Measurements from ENCODE around the gene CENPL. TPM values are rescaled to one million over a fixed set of nuclear protein-coding genes. Genes with fewer than 3 reads are reported as not detected.

Gene CENPL
- total and polyA plus RNA-seq, 2 of the 4 experiments (the other 2 are of a cell fraction) = 6.3 to 21.1 TPM

DNA sequence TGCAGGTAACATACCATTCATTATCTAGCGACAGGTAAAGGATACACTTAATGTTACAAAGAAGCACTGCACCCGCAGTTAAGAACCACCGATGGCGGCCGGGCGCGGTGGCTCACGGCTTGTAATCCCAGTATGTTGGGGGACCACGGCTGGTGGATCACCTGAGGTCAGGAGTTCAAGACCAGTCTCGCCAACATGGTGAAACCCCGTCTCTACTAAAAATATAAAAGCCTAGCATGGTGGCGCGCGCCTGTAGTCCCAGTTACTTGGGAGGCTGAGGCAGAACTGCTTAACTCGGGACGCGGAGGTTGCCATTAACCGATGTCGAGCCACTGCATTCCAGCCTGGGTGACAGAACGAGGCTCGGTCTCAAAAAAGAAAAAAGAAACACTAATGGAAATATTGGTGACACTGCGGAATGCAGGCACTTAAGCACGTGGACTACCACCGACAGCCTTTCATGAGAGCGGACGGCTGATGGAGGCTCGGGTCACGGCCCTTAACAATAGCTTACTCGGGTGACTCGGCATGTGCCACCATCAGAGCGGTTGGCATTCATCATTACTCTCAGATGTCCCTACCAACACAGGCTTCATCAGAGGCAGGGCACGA, 42.6 kb upstream of the CENPL start:
- intact Hi-C loops (cut with micrococcal nuclease) = loop anchor here (5.0 kb wide), 2 partner anchors 435 to 1120 kb away; no protein-coding TSS in a partner anchor
- H4K20me1 ChIP-seq (ENCODE audit: insufficient read depth, low read length) = peaks cover 55% of the 10 kb centered on the region
- no peak for ATAC-seq (ENCODE audit: low read depth)

More for the DNA sequence above, 42.6 kb upstream of the CENPL start:
- peak overlapping the region; percentile 54 for H2BK5ac ChIP-seq (ENCODE audit: low read depth, low read length, poor library complexity, severe bottlenecking)
- peak overlapping the region; percentile 80 for H4K91ac ChIP-seq (ENCODE audit: insufficient read depth, low read depth, low read length)
- peak overlapping the region; percentile 95 for H2AK9ac ChIP-seq (replicated peaks; ENCODE audit: low read depth, low read length, poor library complexity)
- no peak overlapping the region for H2BK20ac ChIP-seq (ENCODE audit: low read depth, low read length)
- H3K4me3 ChIP-seq (ENCODE audit: insufficient read depth, low read depth, low read length) = peak overlapping the region; percentile 70
- H2AK5ac ChIP-seq (ENCODE audit: low read depth, low read length) = peak overlapping the region; percentile 94
- peak overlapping the region; percentile 5 for H2BK120ac ChIP-seq (ENCODE audit: low read depth, low read length)
- ChIA-PET POLR2A (ENCODE audit: unreplicated experiment) (no interaction called here), CTCF (no interaction called here)
- H3K79me1 ChIP-seq (ENCODE audit: low read depth in 1 of 2, low read length in 2 of 2) = peaks cover 9 to 57% of the 10 kb centered on the region in 2 experiments; a peak in 3 of 4 replicates
- TF ChIP-seq POLR2A (IDR thresholded peaks at IDR 0.05; ENCODE audit: low read depth, low read length) = no peak
- TF ChIP-seq CHD1 (IDR thresholded peaks at IDR 0.05; ENCODE audit: low read depth, low read length) = no peak
- no peak for TF ChIP-seq NFE2L2 (IDR thresholded peaks at IDR 0.05; ENCODE audit: low read depth, low read length)
- peak; percentile 59; the same call in 1 of the 2 replicates for TF ChIP-seq BHLHE40 (IDR thresholded peaks at IDR 0.05; ENCODE audit: low read depth, low read length)
- peak; percentile 91 for TF ChIP-seq MXI1 (IDR thresholded peaks at IDR 0.05; ENCODE audit: borderline replicate concordance, low read depth, low read length)
- H3K27me3 ChIP-seq (ENCODE audit: control insufficient read depth, insufficient read depth, low read length) = no peaks in the 10 kb centered on the region
- H3K27ac ChIP-seq (ENCODE audit: insufficient read depth, low read length) = peak overlapping the region; percentile 80
- H2AFZ ChIP-seq (replicated peaks; ENCODE audit: low read length, poor library complexity) = peak overlapping the region; percentile 96
- H3K56ac ChIP-seq (ENCODE audit: extremely low read depth, insufficient read depth, low read length) = peak overlapping the region; percentile 78
- H3K9me1 ChIP-seq (ENCODE audit: insufficient read depth, low read length) = no peaks in the 10 kb centered on the region
- H3K9me3 ChIP-seq (ENCODE audit: control insufficient read depth, insufficient read depth, low read length) = no peaks in the 10 kb centered on the region
- H3K23ac ChIP-seq (ENCODE audit: low read depth, low read length) = peak overlapping the region; percentile 96
- H3K4ac ChIP-seq (ENCODE audit: low read depth, low read length) = peak overlapping the region; percentile 97
- peak overlapping the region; percentile 88 for H3K9ac ChIP-seq (ENCODE audit: low read depth, low read length)
- H4K5ac ChIP-seq (ENCODE audit: low read depth, low read length) = peak overlapping the region; percentile 36
- H2BK15ac ChIP-seq (ENCODE audit: low read depth, low read length) = no peak overlapping the region
- DNase-seq = no peak
- 1% methylated on average over 11 of the region's 32 CpGs; no CpG with 5 or more reads in 1 of the 2 experiments for WGBS, 2 experiments (ENCODE audit: extremely low coverage in 2 of 2, insufficient read length in 1 of 2)
- BruUV-seq (replicated peaks) = TSS peak; percentile 83
- peak overlapping the region; percentile 64 for H3K4me2 ChIP-seq (ENCODE audit: low read depth, low read length)
- dilution Hi-C loops (cut with HindIII; ENCODE audit: low sequenced_read_pairs, unreplicated experiment) = no loop called here
- peaks cover 47% of the 10 kb centered on the region for H3K36me3 ChIP-seq (ENCODE audit: control insufficient read depth, insufficient read depth, low read length)
- no peaks in the 10 kb centered on the region; the same call in 1 of the 2 replicates for H3K4me1 ChIP-seq (ENCODE audit: control insufficient read depth, insufficient read depth, low read length)
- in situ Hi-C loops (cut with MboI; ENCODE audit: low sequenced_read_pairs) = no loop called here
- H4K8ac ChIP-seq (ENCODE audit: low read depth in 2 of 2, low read length in 2 of 2) = peak overlapping the region; percentile 75 to 77
- H3K18ac ChIP-seq (ENCODE audit: low read depth, low read length) = peak overlapping the region; percentile 28
- H3K14ac ChIP-seq (replicated peaks; ENCODE audit: low read depth, low read length) = peak overlapping the region; percentile 99
